ENCODE measurements around the gene MORN1. TPM values are rescaled to one million over a fixed set of nuclear protein-coding genes. Genes with fewer than 3 reads are reported as not detected.

Gene MORN1
- total RNA-seq, 2 donors from 2014 or later, result 4.0 to 7.5 TPM

- Mint-ChIP-seq H3K9me3 (no peaks in the 10 kb centered on the region), H3K27ac (no peak overlapping the region), H3K36me3 (no peaks in the 10 kb centered on the region), H3K4me1 (ENCODE audit: low read depth in 2 of 2) (no peaks in the 10 kb centered on the region), H3K27me3 (no peaks in the 10 kb centered on the region), H3K4me3 (no peak overlapping the region)
- ATAC-seq (no peak), DNase-seq (ENCODE audit: low spot score) (peak; percentile 50)
Measured at GRCh38 chr1:2355373-2356261, 35.7 kb downstream of the MORN1 start.

GRCh38 chr1:2354511-2355372 lies 36.6 kb downstream of the MORN1 start:
- DNase-seq (ENCODE audit: low spot score) (peak; percentile 44), ATAC-seq (no peak)
- H3K36me3 Mint-ChIP-seq, result no peaks in the 10 kb centered on the region
- no peak overlapping the region for H3K27ac Mint-ChIP-seq
- H3K27me3 Mint-ChIP-seq, result no peaks in the 10 kb centered on the region
- H3K9me3 Mint-ChIP-seq, result no peaks in the 10 kb centered on the region
- H3K4me1 Mint-ChIP-seq (ENCODE audit: low read depth in 2 of 2), result no peaks in the 10 kb centered on the region
- no peak overlapping the region for H3K4me3 Mint-ChIP-seq

GRCh38 chr1:2353551-2354438 lies 37.6 kb downstream of the MORN1 start:
- no peak overlapping the region for H3K4me3 Mint-ChIP-seq
- H3K4me1 Mint-ChIP-seq (ENCODE audit: low read depth in 2 of 2), result no peaks in the 10 kb centered on the region
- no peak overlapping the region for H3K27ac Mint-ChIP-seq
- no peaks in the 10 kb centered on the region for H3K36me3 Mint-ChIP-seq
- H3K9me3 Mint-ChIP-seq, result no peaks in the 10 kb centered on the region
- H3K27me3 Mint-ChIP-seq, result no peaks in the 10 kb centered on the region
- DNase-seq (ENCODE audit: low spot score) (peak; percentile 45), ATAC-seq (no peak)

- peak; percentile 37 for DNase-seq (ENCODE audit: low spot score)
- no peak overlapping the region for H3K4me3 Mint-ChIP-seq
- H3K9me3 Mint-ChIP-seq, result no peaks in the 10 kb centered on the region
- H3K4me1 Mint-ChIP-seq (ENCODE audit: low read depth in 2 of 2), result no peaks in the 10 kb centered on the region
- H3K27ac Mint-ChIP-seq, result no peak overlapping the region
- H3K36me3 Mint-ChIP-seq, result no peaks in the 10 kb centered on the region
- no peaks in the 10 kb centered on the region for H3K27me3 Mint-ChIP-seq
- no peak for ATAC-seq
Measured at GRCh38 chr1:2352897-2353550, 38.3 kb downstream of the MORN1 start.

GRCh38 chr1:2352341-2352896 lies 38.9 kb downstream of the MORN1 start:
- Mint-ChIP-seq H3K36me3 (no peaks in the 10 kb centered on the region), H3K4me3 (no peak overlapping the region), H3K27ac (no peak overlapping the region), H3K27me3 (no peaks in the 10 kb centered on the region), H3K4me1 (ENCODE audit: low read depth in 2 of 2) (no peaks in the 10 kb centered on the region), H3K9me3 (no peaks in the 10 kb centered on the region)
- peak; percentile 52 for DNase-seq (ENCODE audit: low spot score)
- peak in 1 of 2 donors; percentile 8 for ATAC-seq

GRCh38 chr1:2351723-2352122 lies 39.6 kb downstream of the MORN1 start:
- no peaks in the 10 kb centered on the region for H3K27me3 Mint-ChIP-seq
- no peaks in the 10 kb centered on the region for H3K9me3 Mint-ChIP-seq
- H3K36me3 Mint-ChIP-seq, result no peaks in the 10 kb centered on the region
- no peak overlapping the region for H3K4me3 Mint-ChIP-seq
- DNase-seq (ENCODE audit: low spot score), result no peak
- H3K27ac Mint-ChIP-seq, result no peak overlapping the region
- ATAC-seq, result no peak
- no peaks in the 10 kb centered on the region for H3K4me1 Mint-ChIP-seq (ENCODE audit: low read depth in 2 of 2)

GRCh38 chr1:2350911-2351655 lies 40.3 kb downstream of the MORN1 start:
- H3K4me3 Mint-ChIP-seq, result no peak overlapping the region
- no peak for ATAC-seq
- DNase-seq (ENCODE audit: low spot score), result no peak
- H3K36me3 Mint-ChIP-seq, result no peaks in the 10 kb centered on the region
- H3K4me1 Mint-ChIP-seq (ENCODE audit: low read depth in 2 of 2), result no peaks in the 10 kb centered on the region
- H3K27me3 Mint-ChIP-seq, result no peaks in the 10 kb centered on the region
- H3K27ac Mint-ChIP-seq, result no peak overlapping the region
- no peaks in the 10 kb centered on the region for H3K9me3 Mint-ChIP-seq

GRCh38 chr1:2350501-2350900 lies 40.9 kb downstream of the MORN1 start:
- no peak overlapping the region for H3K27ac Mint-ChIP-seq
- H3K9me3 Mint-ChIP-seq, result no peaks in the 10 kb centered on the region
- no peak overlapping the region for H3K4me3 Mint-ChIP-seq
- H3K36me3 Mint-ChIP-seq, result no peaks in the 10 kb centered on the region
- DNase-seq (ENCODE audit: low spot score) (no peak), ATAC-seq (no peak)
- no peaks in the 10 kb centered on the region for H3K27me3 Mint-ChIP-seq
- no peaks in the 10 kb centered on the region for H3K4me1 Mint-ChIP-seq (ENCODE audit: low read depth in 2 of 2)

GRCh38 chr1:2349806-2350205 lies 41.5 kb downstream of the MORN1 start:
- ATAC-seq (no peak), DNase-seq (ENCODE audit: low spot score) (peak; percentile 37)
- Mint-ChIP-seq H3K4me3 (no peak overlapping the region), H3K27me3 (no peaks in the 10 kb centered on the region), H3K9me3 (no peaks in the 10 kb centered on the region), H3K4me1 (ENCODE audit: low read depth in 2 of 2) (no peaks in the 10 kb centered on the region), H3K36me3 (no peaks in the 10 kb centered on the region), H3K27ac (no peak overlapping the region)

- Mint-ChIP-seq H3K4me1 (ENCODE audit: low read depth in 2 of 2) (no peaks in the 10 kb centered on the region), H3K27me3 (no peaks in the 10 kb centered on the region), H3K36me3 (no peaks in the 10 kb centered on the region), H3K4me3 (no peak overlapping the region), H3K9me3 (no peaks in the 10 kb centered on the region), H3K27ac (no peak overlapping the region)
- DNase-seq (ENCODE audit: low spot score) (peak; percentile 53), ATAC-seq (no peak)
Measured at GRCh38 chr1:2348346-2349325, 42.7 kb downstream of the MORN1 start.

- DNase-seq (ENCODE audit: low spot score) (peak; percentile 48), ATAC-seq (no peak)
- Mint-ChIP-seq H3K36me3 (no peaks in the 10 kb centered on the region), H3K4me3 (no peak overlapping the region), H3K4me1 (ENCODE audit: low read depth in 2 of 2) (no peaks in the 10 kb centered on the region), H3K27me3 (no peaks in the 10 kb centered on the region), H3K9me3 (no peaks in the 10 kb centered on the region), H3K27ac (no peak overlapping the region)
Measured at GRCh38 chr1:2347896-2348295, 43.5 kb downstream of the MORN1 start.

Data from natural killer cell treated with Interleukin-12 subunit alpha and Interleukin-12 subunit beta and Interleukin-15 and Interleukin-18, amount 100 ng/mL, for 72 hours (primary cell).